DOHH2 (cell line): ENCODE measurements around the gene EDARADD.

Source experiments
- EZH2phosphoT487 ChIP-seq: fragments of 200-600 bp; sonication (generic); IDR thresholded peaks from 2 replicates; pipeline ENCODE4 v1.6.1; 2017; ENCODE audit warnings: borderline replicate concordance, mild to moderate bottlenecking, antibody characterized with exemption, low read length, moderate library complexity, mixed read lengths
- TF ChIP-seq, protein P1 (sequence below): fragments of 200-600 bp; sonication (generic); IDR thresholded peaks from one replicate; pipeline ENCODE4 v1.5.1; 2014; ENCODE audit warnings: antibody characterized with exemption, mild to moderate bottlenecking, low read depth, low read length; ENCODE audit not compliant: poor library complexity, severe bottlenecking

DNA sequence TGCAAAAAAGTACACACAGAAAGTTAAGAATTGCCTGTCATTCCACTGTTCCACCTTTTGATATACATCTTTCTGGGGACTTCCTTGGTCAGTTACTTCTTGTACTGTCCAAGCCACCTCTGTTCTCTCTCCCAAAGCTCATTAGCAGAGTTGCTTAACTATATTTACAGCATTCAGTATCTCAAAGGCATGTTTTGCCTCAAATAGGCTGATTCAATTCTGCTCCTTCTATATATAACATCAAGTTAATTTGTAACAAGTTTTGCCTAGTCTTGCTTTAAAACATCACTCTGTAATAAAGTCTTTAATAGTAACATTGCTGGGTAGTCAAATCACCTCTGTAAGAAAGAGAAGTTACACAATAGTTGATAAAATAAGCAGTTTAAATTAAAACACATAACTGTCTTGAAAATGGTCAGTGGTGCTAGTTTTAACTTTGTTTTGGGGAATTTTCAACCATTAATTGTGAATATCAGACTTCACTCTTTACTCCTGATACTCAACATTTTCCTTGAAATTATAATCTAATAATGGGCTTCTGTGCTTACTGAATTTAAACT lies 35.7 kb downstream of the EDARADD start:
- TF ChIP-seq, protein P1, sequence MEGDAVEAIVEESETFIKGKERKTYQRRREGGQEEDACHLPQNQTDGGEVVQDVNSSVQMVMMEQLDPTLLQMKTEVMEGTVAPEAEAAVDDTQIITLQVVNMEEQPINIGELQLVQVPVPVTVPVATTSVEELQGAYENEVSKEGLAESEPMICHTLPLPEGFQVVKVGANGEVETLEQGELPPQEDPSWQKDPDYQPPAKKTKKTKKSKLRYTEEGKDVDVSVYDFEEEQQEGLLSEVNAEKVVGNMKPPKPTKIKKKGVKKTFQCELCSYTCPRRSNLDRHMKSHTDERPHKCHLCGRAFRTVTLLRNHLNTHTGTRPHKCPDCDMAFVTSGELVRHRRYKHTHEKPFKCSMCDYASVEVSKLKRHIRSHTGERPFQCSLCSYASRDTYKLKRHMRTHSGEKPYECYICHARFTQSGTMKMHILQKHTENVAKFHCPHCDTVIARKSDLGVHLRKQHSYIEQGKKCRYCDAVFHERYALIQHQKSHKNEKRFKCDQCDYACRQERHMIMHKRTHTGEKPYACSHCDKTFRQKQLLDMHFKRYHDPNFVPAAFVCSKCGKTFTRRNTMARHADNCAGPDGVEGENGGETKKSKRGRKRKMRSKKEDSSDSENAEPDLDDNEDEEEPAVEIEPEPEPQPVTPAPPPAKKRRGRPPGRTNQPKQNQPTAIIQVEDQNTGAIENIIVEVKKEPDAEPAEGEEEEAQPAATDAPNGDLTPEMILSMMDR, result no peak
- TF ChIP-seq EZH2phosphoT487, result no peak
